Neural cell (in vitro differentiated cells): ENCODE measurements around the gene CYB5R3. TPM values are rescaled to one million over a fixed set of nuclear protein-coding genes. Genes with fewer than 3 reads are reported as not detected.
"Not testable (repeated sequence)": the region's sequence is repeated elsewhere in the genome, so short reads cannot be mapped to it uniquely, and the experiment has no call there.

Source experiments
- H2AFZ ChIP-seq: fragments of 200-600, 300-800 bp; sonication (generic), shearing (Covaris generic); 2 replicates; pipeline ENCODE4 v1.6.0; 2014; ENCODE audit warnings: low read depth, mild to moderate bottlenecking, antibody characterized with exemption, low read length, moderate library complexity
- H3F3A ChIP-seq: fragments of 200-600 bp; shearing (Covaris generic); 2 replicates; pipeline ENCODE4 v1.6.1; 2016; ENCODE audit warnings: mild to moderate bottlenecking, moderate library complexity, mixed read lengths, antibody characterized with exemption, low read length; ENCODE audit not compliant: insufficient read depth, poor library complexity, severe bottlenecking
- H3K27ac ChIP-seq: fragments of 200-600, 300-800 bp; sonication (generic), shearing (Covaris generic); 2 replicates; pipeline ENCODE4 v1.5.1; 2014; ENCODE audit warnings: mild to moderate bottlenecking, low read length, moderate library complexity
- H3K27me3 ChIP-seq: fragments of 300-800, 200-600 bp; sonication (generic), shearing (Covaris generic); 2 replicates; pipeline ENCODE4 v1.6.0; 2014; ENCODE audit warnings: mild to moderate bottlenecking, low read depth, low read length, moderate library complexity; ENCODE audit not compliant: insufficient read depth
- H3K36me3 ChIP-seq: fragments of 300-800, 200-600 bp; sonication (generic), shearing (Covaris generic); 2 replicates; pipeline ENCODE4 v1.5.1; 2014; ENCODE audit warnings: mild to moderate bottlenecking, antibody characterized with exemption, low read length, moderate library complexity; ENCODE audit not compliant: insufficient read depth
- H3K4me2 ChIP-seq: fragments of 300-800, 200-600 bp; sonication (generic), shearing (Covaris generic); 2 replicates; pipeline ENCODE4 v1.6.0; 2014; ENCODE audit warnings: mild to moderate bottlenecking, low read length
- H3K4me3 ChIP-seq: fragments of 300-800, 200-600 bp; sonication (generic), shearing (Covaris generic); 2 replicates; pipeline ENCODE4 v1.5.1; 2014; ENCODE audit warnings: mild to moderate bottlenecking, low read length, moderate library complexity
- H3K79me2 ChIP-seq: fragments of 200-600 bp; shearing (Covaris generic); replicated peaks from 2 replicates; pipeline ENCODE4 v1.6.0; 2014; ENCODE audit warnings: mild to moderate bottlenecking, low read length, moderate library complexity; ENCODE audit not compliant: insufficient read depth
- H3K9ac ChIP-seq: fragments of 300-800, 200-600 bp; sonication (generic), shearing (Covaris generic); 2 replicates; pipeline ENCODE4 v1.6.1; 2016; ENCODE audit warnings: mild to moderate bottlenecking, low read length, mixed read lengths
- H3K9me2 ChIP-seq: fragments of 200-600 bp; shearing (Covaris generic); 2 replicates; pipeline ENCODE4 v1.6.1; 2016; ENCODE audit warnings: mild to moderate bottlenecking, low read length, mixed read lengths; ENCODE audit not compliant: insufficient read depth
- H3K9me3 ChIP-seq: fragments of 200-600, 300-800 bp; sonication (generic), shearing (Covaris generic); 2 replicates; pipeline ENCODE4 v1.6.1; 2016; ENCODE audit warnings: mild to moderate bottlenecking, mixed run types, low read length, moderate library complexity, mixed read lengths
- H4K20me1 ChIP-seq: fragments of 200-600 bp; shearing (Covaris generic); 2 replicates; pipeline ENCODE4 v1.6.1; 2016; ENCODE audit warnings: mild to moderate bottlenecking, mixed run types; ENCODE audit not compliant: insufficient read depth
- EP300 ChIP-seq: fragments of 450-650 bp; conservative IDR thresholded peaks from 2 replicates; pipeline ENCODE4 v1.6.1; 2014; ENCODE audit warnings: antibody characterized with exemption, mild to moderate bottlenecking, moderate library complexity; ENCODE audit not compliant: poor library complexity, severe bottlenecking
- EZH2 ChIP-seq: fragments of 200-600, 300-800 bp; shearing (Covaris generic), sonication (generic); IDR thresholded peaks from 2 replicates; pipeline ENCODE4 v1.6.1; 2014; ENCODE audit warnings: antibody characterized with exemption, low read length, borderline replicate concordance, mild to moderate bottlenecking; ENCODE audit not compliant: insufficient read depth, poor library complexity, severe bottlenecking
- MXI1 ChIP-seq: fragments of 450-650 bp; conservative IDR thresholded peaks from 2 replicates; pipeline ENCODE4 v1.6.1; 2014; ENCODE audit warnings: antibody characterized with exemption, mild to moderate bottlenecking; ENCODE audit not compliant: poor library complexity, severe bottlenecking
- POLR2AphosphoS5 ChIP-seq: IDR thresholded peaks from 2 replicates; pipeline ENCODE4 v1.6.1; 2012
- RAD21 ChIP-seq: fragments of 450-650 bp; conservative IDR thresholded peaks from 2 replicates; pipeline ENCODE4 v1.6.1; 2014; ENCODE audit warnings: antibody characterized with exemption, mild to moderate bottlenecking, moderate library complexity
- SMC3 ChIP-seq: fragments of 450-650 bp; conservative IDR thresholded peaks from 2 replicates; pipeline ENCODE4 v1.6.1; 2014; ENCODE audit warnings: antibody characterized with exemption, mild to moderate bottlenecking, moderate library complexity; ENCODE audit not compliant: poor library complexity
- TAF1 ChIP-seq: IDR thresholded peaks from 2 replicates; pipeline ENCODE4 v1.6.1; 2012; ENCODE audit warnings: low read depth
- polyA plus RNA-seq: library from polyadenylated mRNA; depleted of rRNA; stranded (reverse); fragments of >200 nt; gene quantifications from 2 replicates; pipeline ENCODE4 v1.2.3, GENCODE V29; 2014
- TF ChIP-seq, protein P1 (sequence below): IDR thresholded peaks from 2 replicates; pipeline ENCODE4 v1.6.1; 2012; ENCODE audit warnings: borderline replicate concordance
- TF ChIP-seq, protein P2 (sequence below): fragments of 450-650 bp; IDR thresholded peaks from 2 replicates; pipeline ENCODE4 v1.5.1; 2014; ENCODE audit warnings: antibody characterized with exemption, mild to moderate bottlenecking, moderate library complexity; ENCODE audit not compliant: poor library complexity, severe bottlenecking

Gene CYB5R3
- polyA plus RNA-seq, 1 donor from 2014 or later = 20.2 TPM

DNA sequence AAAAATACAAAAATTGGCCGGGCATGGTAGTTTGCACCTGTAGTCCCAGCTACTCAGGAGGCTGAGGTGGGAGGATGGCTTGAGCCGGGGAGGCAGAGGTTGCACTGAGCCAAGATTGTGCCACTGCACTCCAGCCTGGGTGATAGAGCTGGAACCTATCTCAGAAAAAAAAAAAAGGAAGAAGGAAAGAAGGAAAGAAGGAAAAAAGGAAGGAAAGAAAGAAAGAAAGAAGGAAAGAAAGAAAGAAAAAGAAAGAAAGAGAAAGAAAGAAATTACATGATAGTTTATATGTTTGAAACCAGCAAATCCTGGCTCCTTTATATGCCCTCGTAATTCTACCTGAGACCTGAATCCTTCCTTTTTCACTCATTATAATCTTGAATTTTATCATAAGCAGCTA, 17.2 kb upstream of the CYB5R3 start:
- H3K9me2 ChIP-seq, H2AFZ ChIP-seq, H3K9me3 ChIP-seq, H3K27ac ChIP-seq, H3K4me3 ChIP-seq, H4K20me1 ChIP-seq, H3F3A ChIP-seq, H3K9ac ChIP-seq, H3K79me2 ChIP-seq, H3K4me2 ChIP-seq, H3K36me3 ChIP-seq: not testable (repeated sequence)
- H3K27me3 ChIP-seq = peaks cover 14% of the 10 kb centered on the region

DNA sequence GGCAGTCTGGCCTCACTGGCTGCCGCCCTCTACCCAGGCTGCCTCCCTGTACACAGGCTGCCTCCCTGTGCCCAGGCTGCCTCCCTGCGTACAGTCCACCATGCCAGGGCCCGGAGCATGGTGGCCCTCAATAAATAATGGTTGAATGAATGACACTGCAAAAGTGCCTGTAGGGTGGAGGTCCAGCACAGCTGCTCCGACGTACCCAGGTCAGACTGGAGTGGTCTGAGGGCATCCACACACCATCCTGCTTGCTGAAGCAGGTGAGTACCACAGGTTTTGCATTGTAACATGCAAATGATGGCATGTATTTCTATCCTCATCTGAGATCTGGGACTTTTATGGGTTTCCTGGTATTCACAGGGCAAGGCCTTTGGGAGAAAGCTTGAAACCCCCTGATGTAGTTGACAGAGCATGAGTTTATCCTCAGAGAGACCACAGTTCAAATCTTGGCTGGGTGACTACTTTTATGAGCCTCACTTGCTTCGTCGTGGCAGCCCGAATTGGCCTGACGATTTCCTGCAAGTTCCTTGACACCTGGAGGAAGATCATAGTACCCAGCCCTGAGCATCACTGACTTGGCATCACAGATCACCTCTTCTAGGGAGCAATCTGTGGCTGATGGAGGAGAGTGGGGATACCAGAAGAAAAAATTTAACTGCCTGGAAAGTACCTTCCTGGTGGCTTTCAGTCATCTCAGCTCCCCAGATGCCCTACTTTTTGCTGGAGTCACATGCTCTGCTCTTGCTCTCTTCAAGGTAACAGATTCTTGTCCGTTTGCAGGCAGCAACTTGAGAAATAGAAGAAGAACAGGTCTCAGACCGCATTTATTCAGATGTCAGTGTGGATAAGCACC, 16.0 kb upstream of the CYB5R3 start:
- Histone ChIP-seq H3K9me2 (no peaks in the 10 kb centered on the region), H3K4me3 (no peak overlapping the region), H3K36me3 (no peaks in the 10 kb centered on the region), H3K79me2 (no peaks in the 10 kb centered on the region), H2AFZ (no peak overlapping the region), H4K20me1 (no peaks in the 10 kb centered on the region), H3F3A (no peaks in the 10 kb centered on the region), H3K4me2 (no peak overlapping the region), H3K27me3 (peaks cover 14% of the 10 kb centered on the region), H3K9ac (no peak overlapping the region), H3K9me3 (no peaks in the 10 kb centered on the region), H3K27ac (no peak overlapping the region)
- TF ChIP-seq EZH2 (no peak), POLR2AphosphoS5 (no peak), SMC3 (no peak), MXI1 (no peak), TAF1 (no peak), RAD21 (no peak)
- TF ChIP-seq, protein P1, sequence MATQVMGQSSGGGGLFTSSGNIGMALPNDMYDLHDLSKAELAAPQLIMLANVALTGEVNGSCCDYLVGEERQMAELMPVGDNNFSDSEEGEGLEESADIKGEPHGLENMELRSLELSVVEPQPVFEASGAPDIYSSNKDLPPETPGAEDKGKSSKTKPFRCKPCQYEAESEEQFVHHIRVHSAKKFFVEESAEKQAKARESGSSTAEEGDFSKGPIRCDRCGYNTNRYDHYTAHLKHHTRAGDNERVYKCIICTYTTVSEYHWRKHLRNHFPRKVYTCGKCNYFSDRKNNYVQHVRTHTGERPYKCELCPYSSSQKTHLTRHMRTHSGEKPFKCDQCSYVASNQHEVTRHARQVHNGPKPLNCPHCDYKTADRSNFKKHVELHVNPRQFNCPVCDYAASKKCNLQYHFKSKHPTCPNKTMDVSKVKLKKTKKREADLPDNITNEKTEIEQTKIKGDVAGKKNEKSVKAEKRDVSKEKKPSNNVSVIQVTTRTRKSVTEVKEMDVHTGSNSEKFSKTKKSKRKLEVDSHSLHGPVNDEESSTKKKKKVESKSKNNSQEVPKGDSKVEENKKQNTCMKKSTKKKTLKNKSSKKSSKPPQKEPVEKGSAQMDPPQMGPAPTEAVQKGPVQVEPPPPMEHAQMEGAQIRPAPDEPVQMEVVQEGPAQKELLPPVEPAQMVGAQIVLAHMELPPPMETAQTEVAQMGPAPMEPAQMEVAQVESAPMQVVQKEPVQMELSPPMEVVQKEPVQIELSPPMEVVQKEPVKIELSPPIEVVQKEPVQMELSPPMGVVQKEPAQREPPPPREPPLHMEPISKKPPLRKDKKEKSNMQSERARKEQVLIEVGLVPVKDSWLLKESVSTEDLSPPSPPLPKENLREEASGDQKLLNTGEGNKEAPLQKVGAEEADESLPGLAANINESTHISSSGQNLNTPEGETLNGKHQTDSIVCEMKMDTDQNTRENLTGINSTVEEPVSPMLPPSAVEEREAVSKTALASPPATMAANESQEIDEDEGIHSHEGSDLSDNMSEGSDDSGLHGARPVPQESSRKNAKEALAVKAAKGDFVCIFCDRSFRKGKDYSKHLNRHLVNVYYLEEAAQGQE = no peak

DNA sequence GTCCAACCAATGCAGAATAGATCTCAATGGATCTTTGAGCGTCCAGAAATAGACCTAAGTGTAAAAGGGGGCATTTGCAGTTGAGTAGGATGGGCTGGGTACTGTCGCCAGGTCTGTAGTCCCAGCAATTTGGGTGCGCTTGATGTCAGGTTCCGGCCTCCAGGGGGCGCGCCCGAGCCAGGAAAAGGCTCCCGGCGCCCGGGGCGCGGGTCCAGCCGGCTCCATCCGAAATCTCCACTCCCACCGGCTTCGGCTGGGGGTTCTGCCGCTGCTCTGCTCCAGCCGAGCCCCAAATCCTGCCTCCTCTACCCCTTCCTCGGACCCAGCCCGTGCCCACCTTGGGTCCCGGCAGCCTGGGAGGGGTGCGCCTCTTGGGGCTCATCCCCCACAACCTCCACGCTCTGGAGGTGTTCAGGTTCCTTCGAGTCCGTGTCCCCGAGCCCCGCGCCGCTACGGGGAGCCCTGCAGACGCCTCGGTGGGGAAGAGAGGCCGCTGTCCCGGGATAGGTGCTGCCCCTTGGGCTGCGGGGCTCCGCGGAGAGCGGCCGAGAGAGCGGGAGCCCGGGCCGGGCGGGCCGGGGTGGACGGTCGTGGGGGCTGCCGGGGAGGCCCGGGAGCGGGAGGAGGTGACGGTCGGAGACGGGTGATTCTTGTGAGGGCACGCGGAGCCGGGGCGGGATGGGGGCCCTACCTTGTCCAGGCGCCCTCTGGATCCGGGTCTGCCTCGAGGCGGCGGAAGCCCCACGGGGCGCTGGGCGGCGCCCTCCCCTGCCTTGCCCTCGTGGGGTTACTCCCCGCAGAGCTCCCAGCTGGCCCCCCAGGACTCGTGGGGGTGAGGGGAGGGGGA, 13.0 kb upstream of the CYB5R3 start:
- Histone ChIP-seq H4K20me1 (no peaks in the 10 kb centered on the region), H3K9me3 (no peaks in the 10 kb centered on the region), H3K4me3 (peak overlapping the region; percentile 65), H2AFZ (peak overlapping the region; percentile 8), H3K4me2 (no peak overlapping the region), H3K36me3 (no peaks in the 10 kb centered on the region), H3K79me2 (no peaks in the 10 kb centered on the region), H3K27me3 (peaks cover 14% of the 10 kb centered on the region), H3K9ac (peak overlapping the region; percentile 44), H3K27ac (no peak overlapping the region), H3K9me2 (no peaks in the 10 kb centered on the region), H3F3A (no peaks in the 10 kb centered on the region)
- TF ChIP-seq SMC3 = peak; percentile 74
- no peak for TF ChIP-seq POLR2AphosphoS5
- peak; percentile 70 for TF ChIP-seq RAD21
- TF ChIP-seq EP300 = no peak
- no peak for TF ChIP-seq MXI1
- TF ChIP-seq, protein P2, sequence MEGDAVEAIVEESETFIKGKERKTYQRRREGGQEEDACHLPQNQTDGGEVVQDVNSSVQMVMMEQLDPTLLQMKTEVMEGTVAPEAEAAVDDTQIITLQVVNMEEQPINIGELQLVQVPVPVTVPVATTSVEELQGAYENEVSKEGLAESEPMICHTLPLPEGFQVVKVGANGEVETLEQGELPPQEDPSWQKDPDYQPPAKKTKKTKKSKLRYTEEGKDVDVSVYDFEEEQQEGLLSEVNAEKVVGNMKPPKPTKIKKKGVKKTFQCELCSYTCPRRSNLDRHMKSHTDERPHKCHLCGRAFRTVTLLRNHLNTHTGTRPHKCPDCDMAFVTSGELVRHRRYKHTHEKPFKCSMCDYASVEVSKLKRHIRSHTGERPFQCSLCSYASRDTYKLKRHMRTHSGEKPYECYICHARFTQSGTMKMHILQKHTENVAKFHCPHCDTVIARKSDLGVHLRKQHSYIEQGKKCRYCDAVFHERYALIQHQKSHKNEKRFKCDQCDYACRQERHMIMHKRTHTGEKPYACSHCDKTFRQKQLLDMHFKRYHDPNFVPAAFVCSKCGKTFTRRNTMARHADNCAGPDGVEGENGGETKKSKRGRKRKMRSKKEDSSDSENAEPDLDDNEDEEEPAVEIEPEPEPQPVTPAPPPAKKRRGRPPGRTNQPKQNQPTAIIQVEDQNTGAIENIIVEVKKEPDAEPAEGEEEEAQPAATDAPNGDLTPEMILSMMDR = peak; percentile 83
